ENCODE data around the gene E4F1.

- no peak for TF ChIP-seq GATA2 (IDR thresholded peaks at IDR 0.05; ENCODE audit: low read depth, low read length)
- TF ChIP-seq GATA3 (IDR thresholded peaks at IDR 0.05; ENCODE audit: low read depth, low read length): no peak
Observed at GRCh38 chr16:2200313-2200712, 23.1 kb upstream of the E4F1 start.

Measured in SH-SY5Y (cell line).